Activated effector memory CD4-positive, alpha-beta T cell treated with Interleukin-2 at 50 U/mL for 16 hours (primary cell): ENCODE results near the gene XYLT1.
"Not testable (repeated sequence)": the region's sequence is repeated elsewhere in the genome, so short reads cannot be mapped to it uniquely, and the experiment has no call there.

Experiments
- DNase-seq: peaks from one replicate; pipeline ENCODE4 v3.0.0-alpha.2; 2020

XYLT1 gene

GRCh38 chr16:17328932-17329331 lies 141.8 kb downstream of the XYLT1 start:
- DNase-seq, result no peak

GRCh38 chr16:17327664-17328335 lies 143.0 kb downstream of the XYLT1 start:
- DNase-seq, result no peak

- DNase-seq, result no peak
Observed at GRCh38 chr16:17325476-17326143, 145.2 kb downstream of the XYLT1 start.

- no peak for DNase-seq
Observed at GRCh38 chr16:17324451-17324850, 146.3 kb downstream of the XYLT1 start.

- no peak for DNase-seq
Observed at GRCh38 chr16:17323171-17323570, 147.6 kb downstream of the XYLT1 start.

GRCh38 chr16:17321824-17322223 lies 148.9 kb downstream of the XYLT1 start:
- no peak for DNase-seq

- no peak for DNase-seq
Observed at GRCh38 chr16:17320009-17320408, 150.8 kb downstream of the XYLT1 start.

- no peak for DNase-seq
Observed at GRCh38 chr16:17318238-17318637, 152.5 kb downstream of the XYLT1 start.

- DNase-seq, result no peak
Observed at GRCh38 chr16:17316005-17316404, 154.8 kb downstream of the XYLT1 start.

- DNase-seq, result no peak
Observed at GRCh38 chr16:17313793-17314547, 156.8 kb downstream of the XYLT1 start.

GRCh38 chr16:17313085-17313611 lies 157.6 kb downstream of the XYLT1 start:
- no peak for DNase-seq

GRCh38 chr16:17312094-17312710 lies 158.6 kb downstream of the XYLT1 start:
- DNase-seq, result no peak

GRCh38 chr16:17311333-17312093 lies 159.2 kb downstream of the XYLT1 start:
- no peak for DNase-seq

GRCh38 chr16:17309510-17309909 lies 161.2 kb downstream of the XYLT1 start:
- DNase-seq, result no peak

- DNase-seq, result no peak
Observed at GRCh38 chr16:17308186-17308585, 162.6 kb downstream of the XYLT1 start.

- no peak for DNase-seq
Observed at GRCh38 chr16:17307504-17307903, 163.3 kb downstream of the XYLT1 start.

GRCh38 chr16:17306745-17307144 lies 164.0 kb downstream of the XYLT1 start:
- DNase-seq, result no peak

GRCh38 chr16:17306211-17306610 lies 164.5 kb downstream of the XYLT1 start:
- DNase-seq, result not testable (repeated sequence)

GRCh38 chr16:17305694-17306093 lies 165.1 kb downstream of the XYLT1 start:
- no peak for DNase-seq

- DNase-seq, result no peak
Observed at GRCh38 chr16:17304491-17305119, 166.2 kb downstream of the XYLT1 start.

GRCh38 chr16:17304106-17304490 lies 166.7 kb downstream of the XYLT1 start:
- DNase-seq, result no peak

GRCh38 chr16:17303101-17303500 lies 167.7 kb downstream of the XYLT1 start:
- no peak for DNase-seq
